Measurements from ENCODE around the gene AP1G2. TPM values are rescaled to one million over a fixed set of nuclear protein-coding genes. Genes with fewer than 3 reads are reported as not detected.

AP1G2 gene
- total and polyA plus RNA-seq, 2 of the 13 experiments (the other 11 are each of a cell fraction or from before 2014, with no cell fraction given), result 96.9 to 611 TPM

DNA sequence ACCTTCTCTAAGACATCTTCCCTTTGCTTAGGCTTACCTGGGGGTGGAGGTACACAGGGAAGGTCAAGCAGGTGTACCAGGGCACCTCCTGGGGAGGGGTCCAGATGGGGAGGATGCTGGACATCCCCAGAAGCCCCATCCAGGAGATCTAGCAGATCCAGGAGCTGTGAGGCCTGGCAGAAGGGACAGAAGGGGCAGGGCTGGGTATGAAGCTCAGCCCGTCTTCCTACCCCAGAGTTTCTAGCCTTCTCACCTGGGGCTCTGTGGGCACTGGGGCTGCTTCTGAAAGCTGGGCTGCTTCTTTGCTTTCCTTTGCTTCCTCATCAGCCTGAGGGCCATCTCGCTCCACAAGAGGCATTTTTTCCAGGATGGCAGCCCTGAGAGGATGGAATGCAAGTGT, 6.3 kb downstream of the AP1G2 start:
- no peak overlapping the region for H3K4me3 ChIP-seq (replicated peaks in 1 of 3; ENCODE audit: insufficient read depth in 1 of 3, low read depth in 2 of 3, low read length in 3 of 3)
- 91% methylated on average over 2 of the region's 2 CpGs for WGBS (ENCODE audit: low lambda C conversion rate)
- H2AFZ ChIP-seq (ENCODE audit: low read length), result no peak overlapping the region
- ATAC-seq (no peak), DNase-seq (ENCODE audit: low spot score) (no peak), FAIRE-seq (no peak)
- peaks cover 53 to 72% of the 10 kb centered on the region in 2 experiments for H3K36me3 ChIP-seq (replicated peaks in 1 of 2; ENCODE audit: control insufficient read depth in 1 of 2, insufficient read depth in 2 of 2, low read length in 2 of 2)
- BruUV-seq (replicated peaks), result no TSS peak
- CTCF ChIA-PET (ENCODE audit: low intra/inter-chr PET ratio, low total read pairs), result interaction anchor here (10.9 kb wide), 1 partner anchor 80 kb away, joined by 275 read pairs; no protein-coding TSS in a partner anchor
- TF ChIP-seq REL (CRISPR knock-in tag; conservative IDR thresholded peaks at IDR 0.05) (0 out of 2 replicates have a peak, but pooled peaks have one; percentile 4), POLR2AphosphoS5 (IDR thresholded peaks at IDR 0.05; ENCODE audit: low read depth, low read length) (peak; percentile 31; the same call in 1 of the 2 replicates), KLF6 (CRISPR knock-in tag; IDR thresholded peaks at IDR 0.05) (no peak), ZNF891 (CRISPR knock-in tag; IDR thresholded peaks at IDR 0.05) (peak; percentile 38; the same call in 1 of the 2 replicates), CHCHD3 (CRISPR knock-in tag; IDR thresholded peaks at IDR 0.05) (no peak), RBFOX2 (IDR thresholded peaks at IDR 0.05; ENCODE audit: low read depth, low read length) (peak; percentile 58; the same call in 1 of the 2 replicates), ZNF562 (CRISPR knock-in tag; IDR thresholded peaks at IDR 0.05; ENCODE audit: borderline replicate concordance) (no peak), MEF2D (CRISPR knock-in tag; IDR thresholded peaks at IDR 0.05) (peak; percentile 40; the same call in 1 of the 2 replicates)
- TF ChIP-seq, protein P1, sequence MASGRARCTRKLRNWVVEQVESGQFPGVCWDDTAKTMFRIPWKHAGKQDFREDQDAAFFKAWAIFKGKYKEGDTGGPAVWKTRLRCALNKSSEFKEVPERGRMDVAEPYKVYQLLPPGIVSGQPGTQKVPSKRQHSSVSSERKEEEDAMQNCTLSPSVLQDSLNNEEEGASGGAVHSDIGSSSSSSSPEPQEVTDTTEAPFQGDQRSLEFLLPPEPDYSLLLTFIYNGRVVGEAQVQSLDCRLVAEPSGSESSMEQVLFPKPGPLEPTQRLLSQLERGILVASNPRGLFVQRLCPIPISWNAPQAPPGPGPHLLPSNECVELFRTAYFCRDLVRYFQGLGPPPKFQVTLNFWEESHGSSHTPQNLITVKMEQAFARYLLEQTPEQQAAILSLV (CRISPR knock-in tag; IDR thresholded peaks at IDR 0.05; ENCODE audit: borderline replicate concordance), result 0 out of 2 replicates have a peak, but pooled peaks have one; percentile 51
- TF ChIP-seq, protein P2, sequence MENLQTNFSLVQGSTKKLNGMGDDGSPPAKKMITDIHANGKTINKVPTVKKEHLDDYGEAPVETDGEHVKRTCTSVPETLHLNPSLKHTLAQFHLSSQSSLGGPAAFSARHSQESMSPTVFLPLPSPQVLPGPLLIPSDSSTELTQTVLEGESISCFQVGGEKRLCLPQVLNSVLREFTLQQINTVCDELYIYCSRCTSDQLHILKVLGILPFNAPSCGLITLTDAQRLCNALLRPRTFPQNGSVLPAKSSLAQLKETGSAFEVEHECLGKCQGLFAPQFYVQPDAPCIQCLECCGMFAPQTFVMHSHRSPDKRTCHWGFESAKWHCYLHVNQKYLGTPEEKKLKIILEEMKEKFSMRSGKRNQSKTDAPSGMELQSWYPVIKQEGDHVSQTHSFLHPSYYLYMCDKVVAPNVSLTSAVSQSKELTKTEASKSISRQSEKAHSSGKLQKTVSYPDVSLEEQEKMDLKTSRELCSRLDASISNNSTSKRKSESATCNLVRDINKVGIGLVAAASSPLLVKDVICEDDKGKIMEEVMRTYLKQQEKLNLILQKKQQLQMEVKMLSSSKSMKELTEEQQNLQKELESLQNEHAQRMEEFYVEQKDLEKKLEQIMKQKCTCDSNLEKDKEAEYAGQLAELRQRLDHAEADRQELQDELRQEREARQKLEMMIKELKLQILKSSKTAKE (CRISPR knock-in tag; IDR thresholded peaks at IDR 0.05; ENCODE audit: borderline replicate concordance), result 0 out of 2 replicates have a peak, but pooled peaks have one; percentile 5
- POLR2A ChIA-PET, result interaction anchor here (0.7 to 7.6 kb wide), 10 partner anchors 8 to 645 kb away, joined by 3 to 113 read pairs (median 5); partner anchors contain the start of genes AP1G2, HOMEZ and PABPN1
- intact Hi-C loops (cut with micrococcal nuclease; ENCODE audit: unreplicated experiment), result no loop called here
- no peaks in the 10 kb centered on the region for H3K9me3 ChIP-seq (ENCODE audit: low read length)
- H3K4me2 ChIP-seq (ENCODE audit: low read depth, low read length), result no peak overlapping the region
- H3K27ac ChIP-seq (ENCODE audit: extremely low read length, insufficient read depth, low read length), result no peak overlapping the region
- no peaks in the 10 kb centered on the region; a peak in 1 of 5 replicates for H3K27me3 ChIP-seq (ENCODE audit: control insufficient read depth in 1 of 2, insufficient read depth in 2 of 2, low read length in 2 of 2)
- H3K79me2 ChIP-seq (ENCODE audit: insufficient read depth, low read length), result peaks cover 8% of the 10 kb centered on the region
- in situ Hi-C loops (cut with HindIII; ENCODE audit: extremely low pct_ligation_motif_present, low pct_unique_long_range_greater_than_20kb), result no loop called here
- peaks cover 13% of the 10 kb centered on the region; the same call in 1 of the 2 replicates for H4K20me1 ChIP-seq (ENCODE audit: insufficient read depth, low read length)
- H3K4me1 ChIP-seq (ENCODE audit: insufficient read depth, low read length), result peaks cover 38% of the 10 kb centered on the region
- no peak overlapping the region for H3K9ac ChIP-seq (ENCODE audit: insufficient read depth, low read depth, low read length)
